Measurements from ENCODE around the gene CYGB. TPM values are rescaled to one million over a fixed set of nuclear protein-coding genes. Genes with fewer than 3 reads are reported as not detected.

CYGB gene
- polyA plus RNA-seq, 3 donors, result not detected

GRCh38 chr17:76499267-76499667 is 38.2 kb downstream of the CYGB start:
- H3K36me3 Mint-ChIP-seq, result peaks cover 40 to 49% of the 10 kb centered on the region in 2 donors
- peak overlapping the region in 6 of 7 donors; percentile 68 to 96 (median 94) for H3K27ac Mint-ChIP-seq
- H3K4me1 Mint-ChIP-seq, result peaks cover 87% of the 10 kb centered on the region
- no peaks in the 10 kb centered on the region for H3K9me3 ChIP-seq (replicated peaks in 1 of 2; ENCODE audit: control insufficient read depth in 1 of 2, insufficient read depth in 1 of 2, low read length in 2 of 2)
- no peak for DNase-seq
- peak overlapping the region; percentile 80 to 99 (median 97) for H3K4me3 ChIP-seq (replicated peaks in 1 of 3; ENCODE audit: low read depth in 2 of 3, low read length in 3 of 3)
- peaks cover 68% of the 10 kb centered on the region for H3K79me2 ChIP-seq (ENCODE audit: insufficient read depth, low read length)
- intact Hi-C loops (cut with micrococcal nuclease), result no loop called here
- no peak overlapping the region for H2AFZ ChIP-seq (ENCODE audit: insufficient read depth, low read depth, low read length, poor library complexity, severe bottlenecking)
- no peaks in the 10 kb centered on the region for H3K27me3 ChIP-seq (ENCODE audit: control insufficient read depth in 2 of 2, insufficient read depth in 2 of 2, low read length in 2 of 2)
- H4K20me1 ChIP-seq (ENCODE audit: insufficient read depth, low read length), result no peaks in the 10 kb centered on the region
- H3K27me3 Mint-ChIP-seq (ENCODE audit: low read depth in 3 of 3), result peaks cover 0 to 2% (median 0%) of the 10 kb centered on the region in 3 donors
- peak overlapping the region; percentile 87 to 95 for H3K4me3 Mint-ChIP-seq
- H3K4me2 ChIP-seq (replicated peaks; ENCODE audit: extremely low read depth, low read length, poor library complexity, severe bottlenecking), result peak overlapping the region; percentile 100
- H3K9me3 Mint-ChIP-seq, result no peaks in the 10 kb centered on the region
- peak overlapping the region; percentile 99 for H3K9ac ChIP-seq (ENCODE audit: insufficient read depth, low read length, poor library complexity, severe bottlenecking)
- H3K36me3 ChIP-seq (replicated peaks in 1 of 2; ENCODE audit: control insufficient read depth in 1 of 2, insufficient read depth in 2 of 2, low read length in 2 of 2), result peaks cover 17 to 29% of the 10 kb centered on the region in 2 donors
- H3K27ac ChIP-seq (ENCODE audit: low read depth in 1 of 2, low read length in 2 of 2), result peak overlapping the region; percentile 3 to 97
- H3K4me1 ChIP-seq (ENCODE audit: control insufficient read depth in 1 of 2, insufficient read depth in 2 of 2, low read length in 2 of 2), result peaks cover 84 to 92% of the 10 kb centered on the region in 2 donors
- WGBS (ENCODE audit: insufficient coverage), result 88% methylated on average over 4 of the region's 5 CpGs
- TF ChIP-seq CTCF (IDR thresholded peaks at IDR 0.05), result no peak

- Mint-ChIP-seq H3K9me3 (no peaks in the 10 kb centered on the region), H3K4me1 (peaks cover 87% of the 10 kb centered on the region), H3K27ac (peak overlapping the region in 5 of 7 donors; percentile 68 to 95 (median 94)), H3K36me3 (peaks cover 40 to 49% of the 10 kb centered on the region in 2 donors), H3K4me3 (peak overlapping the region; percentile 87 to 95), H3K27me3 (ENCODE audit: low read depth in 3 of 3) (peaks cover 0 to 2% (median 0%) of the 10 kb centered on the region in 3 donors)
- H3K4me3 ChIP-seq (replicated peaks in 1 of 3; ENCODE audit: low read depth in 2 of 3, low read length in 3 of 3), result peak overlapping the region in 1 of 3 experiments; percentile 97
- peaks cover 72% of the 10 kb centered on the region for H3K79me2 ChIP-seq (ENCODE audit: insufficient read depth, low read length)
- WGBS (ENCODE audit: insufficient coverage), result 60% methylated on average over 1 of the region's 4 CpGs
- H3K27me3 ChIP-seq (ENCODE audit: control insufficient read depth in 2 of 2, insufficient read depth in 2 of 2, low read length in 2 of 2), result no peaks in the 10 kb centered on the region
- no peak for TF ChIP-seq CTCF (IDR thresholded peaks at IDR 0.05)
- H3K9me3 ChIP-seq (replicated peaks in 1 of 2; ENCODE audit: control insufficient read depth in 1 of 2, insufficient read depth in 1 of 2, low read length in 2 of 2), result no peaks in the 10 kb centered on the region
- H3K4me1 ChIP-seq (ENCODE audit: control insufficient read depth in 1 of 2, insufficient read depth in 2 of 2, low read length in 2 of 2), result peaks cover 84 to 92% of the 10 kb centered on the region in 2 donors
- peak overlapping the region; percentile 100 for H3K4me2 ChIP-seq (replicated peaks; ENCODE audit: extremely low read depth, low read length, poor library complexity, severe bottlenecking)
- peak overlapping the region; percentile 99 for H3K9ac ChIP-seq (ENCODE audit: insufficient read depth, low read length, poor library complexity, severe bottlenecking)
- no peak overlapping the region for H2AFZ ChIP-seq (ENCODE audit: insufficient read depth, low read depth, low read length, poor library complexity, severe bottlenecking)
- DNase-seq, result no peak
- H4K20me1 ChIP-seq (ENCODE audit: insufficient read depth, low read length), result no peaks in the 10 kb centered on the region
- H3K36me3 ChIP-seq (replicated peaks in 1 of 2; ENCODE audit: control insufficient read depth in 1 of 2, insufficient read depth in 2 of 2, low read length in 2 of 2), result peaks cover 17 to 29% of the 10 kb centered on the region in 2 donors
- intact Hi-C loops (cut with micrococcal nuclease), result no loop called here
- H3K27ac ChIP-seq (ENCODE audit: low read depth in 1 of 2, low read length in 2 of 2), result peak overlapping the region in 1 of 2 donors; percentile 97
Measured at GRCh38 chr17:76498876-76499251, 38.6 kb downstream of the CYGB start.
